ENCODE measurements around the gene PIGP.

The PIGP gene

DNA sequence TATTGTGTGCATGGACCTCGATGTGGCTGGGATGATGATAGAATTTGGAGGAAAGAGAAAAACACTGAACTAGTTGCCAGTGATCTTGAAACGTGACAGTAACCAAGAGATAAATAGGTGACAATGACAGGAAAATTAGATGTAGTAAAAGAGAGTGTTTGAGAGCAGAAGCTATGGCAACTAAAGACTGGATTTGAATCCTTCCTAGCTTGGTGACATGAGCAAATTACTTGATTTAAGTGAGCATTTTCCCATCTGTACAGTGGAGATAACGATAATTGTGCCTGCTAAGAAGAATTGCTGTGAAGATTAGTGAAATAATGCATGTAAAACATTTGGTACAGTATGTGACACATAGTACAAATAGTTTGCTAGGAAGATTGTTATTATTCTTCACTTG is 12.9 kb upstream of the PIGP start:
- TF ChIP-seq, protein P1, sequence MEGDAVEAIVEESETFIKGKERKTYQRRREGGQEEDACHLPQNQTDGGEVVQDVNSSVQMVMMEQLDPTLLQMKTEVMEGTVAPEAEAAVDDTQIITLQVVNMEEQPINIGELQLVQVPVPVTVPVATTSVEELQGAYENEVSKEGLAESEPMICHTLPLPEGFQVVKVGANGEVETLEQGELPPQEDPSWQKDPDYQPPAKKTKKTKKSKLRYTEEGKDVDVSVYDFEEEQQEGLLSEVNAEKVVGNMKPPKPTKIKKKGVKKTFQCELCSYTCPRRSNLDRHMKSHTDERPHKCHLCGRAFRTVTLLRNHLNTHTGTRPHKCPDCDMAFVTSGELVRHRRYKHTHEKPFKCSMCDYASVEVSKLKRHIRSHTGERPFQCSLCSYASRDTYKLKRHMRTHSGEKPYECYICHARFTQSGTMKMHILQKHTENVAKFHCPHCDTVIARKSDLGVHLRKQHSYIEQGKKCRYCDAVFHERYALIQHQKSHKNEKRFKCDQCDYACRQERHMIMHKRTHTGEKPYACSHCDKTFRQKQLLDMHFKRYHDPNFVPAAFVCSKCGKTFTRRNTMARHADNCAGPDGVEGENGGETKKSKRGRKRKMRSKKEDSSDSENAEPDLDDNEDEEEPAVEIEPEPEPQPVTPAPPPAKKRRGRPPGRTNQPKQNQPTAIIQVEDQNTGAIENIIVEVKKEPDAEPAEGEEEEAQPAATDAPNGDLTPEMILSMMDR (IDR thresholded peaks at IDR 0.05; ENCODE audit: extremely low read depth, missing control alignments): no peak
- no peak for DNase-seq (ENCODE audit: low spot score)

DNA sequence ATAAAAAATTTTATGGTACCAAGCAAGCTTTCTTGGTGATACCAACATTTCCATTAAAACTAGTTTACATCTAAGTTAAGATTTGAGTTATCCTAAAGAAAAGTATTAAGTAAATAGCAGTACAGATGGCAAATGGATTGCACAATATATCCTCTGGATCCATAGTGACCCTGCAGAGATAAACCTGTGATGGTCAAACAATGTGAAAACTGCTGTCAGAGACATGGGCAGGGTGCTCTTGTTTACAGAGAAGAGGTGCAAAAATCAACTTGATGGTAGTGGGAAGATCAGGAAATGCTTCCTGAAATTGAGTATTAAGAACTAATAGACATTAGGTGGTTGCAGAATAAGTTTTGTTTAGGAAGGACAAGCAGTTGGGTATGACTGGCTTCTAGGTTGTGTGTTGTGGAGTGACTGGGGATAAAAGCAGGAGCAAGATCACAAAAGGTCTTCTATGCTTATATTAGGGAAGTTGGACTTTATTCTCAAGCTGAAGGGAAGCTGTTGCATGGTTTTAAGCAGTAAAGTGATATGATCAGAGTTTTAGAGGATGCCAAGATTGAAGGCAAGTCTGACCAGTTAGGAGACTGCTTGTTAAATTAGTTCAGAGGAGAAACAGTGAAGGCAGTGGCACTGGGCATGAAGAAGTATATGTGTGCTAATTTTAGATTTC is 10.1 kb upstream of the PIGP start:
- no peak for DNase-seq (ENCODE audit: low spot score)
- TF ChIP-seq, protein P1 (IDR thresholded peaks at IDR 0.05; ENCODE audit: extremely low read depth, missing control alignments): no peak

DNA sequence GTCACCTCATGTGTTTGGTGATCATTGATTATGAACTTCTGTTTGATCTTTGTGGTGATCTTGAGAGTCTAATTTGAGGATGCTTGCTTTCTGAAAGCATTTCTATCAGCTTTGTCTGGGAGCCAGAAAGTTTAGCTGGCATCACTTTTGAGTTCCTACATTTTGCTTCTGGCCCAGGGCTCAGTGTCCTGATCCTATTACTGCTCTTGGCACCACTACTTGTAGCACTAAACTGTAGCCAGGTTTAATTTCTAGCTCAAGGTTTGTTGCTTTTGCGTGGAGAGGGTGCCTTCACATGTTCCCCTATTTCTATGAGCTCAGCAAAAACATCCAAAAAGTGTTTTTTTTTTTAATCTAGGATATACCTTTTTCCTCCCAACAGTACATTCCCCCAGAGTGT is 9.5 kb upstream of the PIGP start:
- no peak for DNase-seq (ENCODE audit: low spot score)
- TF ChIP-seq, protein P1 (IDR thresholded peaks at IDR 0.05; ENCODE audit: extremely low read depth, missing control alignments): no peak

DNA sequence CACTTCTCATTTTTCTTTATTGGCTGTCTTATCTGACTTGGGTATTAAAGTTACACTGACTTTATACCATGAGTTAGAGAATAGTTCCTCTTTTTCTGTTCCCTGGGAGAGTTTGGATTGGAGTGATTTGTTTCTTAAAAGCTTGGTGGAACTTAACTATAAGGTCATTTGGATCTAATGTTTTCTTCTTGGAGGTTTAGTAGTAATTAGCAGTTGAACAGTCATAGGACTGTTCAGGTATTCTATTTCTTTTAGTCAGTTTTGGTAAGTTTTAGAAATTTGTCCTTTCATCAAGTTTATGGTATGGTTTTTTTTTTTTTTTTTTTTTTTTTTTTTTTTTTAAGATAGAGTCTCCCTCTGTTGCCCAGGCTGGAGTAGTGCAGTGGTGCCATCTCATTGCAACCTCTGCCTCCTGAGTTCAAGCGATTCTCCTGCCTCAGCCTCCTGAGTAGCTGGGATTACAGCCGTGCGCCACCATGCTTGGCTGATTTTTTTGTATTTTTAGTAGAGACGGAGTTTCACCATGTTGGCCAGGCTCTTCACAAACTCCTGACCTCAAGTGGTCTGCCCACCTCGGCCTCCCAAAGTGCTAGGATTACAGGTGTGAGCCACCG is 6.4 kb upstream of the PIGP start:
- DNase-seq (ENCODE audit: low spot score): no peak
- TF ChIP-seq, protein P1 (IDR thresholded peaks at IDR 0.05; ENCODE audit: extremely low read depth, missing control alignments): no peak

DNA sequence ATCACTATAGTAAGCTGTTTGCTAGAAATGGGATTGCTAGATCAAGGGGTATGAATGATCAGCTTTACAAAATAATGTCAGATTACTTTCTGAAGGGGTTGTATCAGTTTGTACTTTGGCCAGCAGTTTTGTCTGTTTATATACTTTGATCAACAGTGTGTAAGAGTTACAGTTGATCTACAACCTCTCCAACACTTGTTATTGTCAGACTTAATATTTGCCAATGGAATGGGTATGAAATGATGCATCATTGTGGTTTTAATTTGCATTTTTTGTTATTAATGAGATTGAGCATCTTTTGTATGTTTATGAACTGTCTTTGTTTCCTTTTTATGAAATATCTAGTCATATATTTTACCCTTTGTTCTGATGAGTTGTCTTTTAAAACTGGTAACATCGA is 4.5 kb upstream of the PIGP start:
- TF ChIP-seq, protein P1 (IDR thresholded peaks at IDR 0.05; ENCODE audit: extremely low read depth, missing control alignments): no peak
- DNase-seq (ENCODE audit: low spot score): no peak

DNA sequence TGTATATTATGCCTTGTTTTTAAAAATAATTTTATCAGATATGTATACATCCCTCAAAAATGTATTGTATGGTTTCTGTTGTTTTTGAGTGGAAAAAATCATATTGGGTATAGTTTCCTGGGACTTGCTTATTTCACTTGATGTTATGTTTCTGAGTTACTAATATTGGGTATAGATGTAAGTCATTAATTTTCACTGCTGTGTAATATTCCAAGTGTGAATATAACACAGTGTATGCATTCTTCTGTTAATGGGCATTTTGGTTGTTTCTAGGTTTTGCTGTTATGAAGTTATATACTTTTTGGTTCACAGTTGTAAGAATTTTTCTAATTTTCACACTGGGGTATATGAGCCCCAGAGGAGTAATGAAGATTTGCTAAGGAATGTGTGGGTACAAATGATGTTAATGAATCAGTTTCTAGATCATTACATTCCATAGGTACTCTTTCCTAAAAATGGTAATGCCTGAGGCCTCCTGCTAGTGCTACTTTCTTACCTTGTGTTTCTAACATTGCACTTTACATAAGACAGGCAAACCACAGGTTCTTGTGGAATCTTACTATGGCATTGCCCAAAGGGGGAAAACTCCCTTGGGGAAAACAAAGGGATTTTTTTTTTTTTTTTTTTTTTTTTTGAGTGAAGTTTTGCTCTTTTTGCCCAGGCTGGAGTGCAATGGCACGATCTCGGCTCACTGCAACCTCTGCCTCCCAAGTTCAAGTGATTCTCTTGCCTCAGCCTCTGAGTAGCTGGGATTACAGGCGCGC is 3.4 kb upstream of the PIGP start:
- TF ChIP-seq, protein P1 (IDR thresholded peaks at IDR 0.05; ENCODE audit: extremely low read depth, missing control alignments): no peak
- DNase-seq (ENCODE audit: low spot score): no peak

DNA sequence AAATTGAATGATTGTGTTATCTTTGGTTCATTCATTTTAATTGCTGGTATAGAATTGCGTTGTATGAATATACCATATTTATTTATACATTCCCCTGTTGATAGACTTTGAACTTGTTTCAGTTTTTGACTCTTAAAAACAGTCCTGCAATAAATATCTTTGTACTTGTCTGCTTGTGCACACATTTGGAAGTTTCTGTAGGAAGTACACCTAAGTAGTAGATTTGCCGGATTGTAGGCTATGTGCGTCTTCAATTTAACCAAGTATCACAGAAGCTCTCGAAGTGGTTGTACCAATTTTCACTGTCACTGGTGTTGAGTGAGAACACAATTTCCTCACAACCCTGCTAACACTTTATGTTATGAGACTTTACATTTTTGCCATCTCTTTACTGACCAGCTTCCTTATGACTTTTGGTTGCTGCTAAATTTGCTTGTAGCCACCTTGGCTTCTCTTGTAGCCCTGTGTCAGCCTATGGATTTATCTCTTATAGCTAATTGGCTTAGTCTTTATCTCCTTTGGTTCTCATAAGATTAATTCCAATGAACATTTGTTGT is 2.4 kb upstream of the PIGP start:
- TF ChIP-seq, protein P1 (IDR thresholded peaks at IDR 0.05; ENCODE audit: extremely low read depth, missing control alignments): no peak
- no peak for DNase-seq (ENCODE audit: low spot score)

All from GM20000 (cell line).